PC-3 (cell line): ENCODE measurements around the gene ABHD11.

Experiments used
- CTCF ChIP-seq: fragments of 300-600 bp; sonication (generic); conservative IDR thresholded peaks from 2 replicates; pipeline ENCODE4 v1.5.1; 2017; ENCODE audit warnings: antibody characterized with exemption, low read depth, mild to moderate bottlenecking, low read length
- EZH2phosphoT487 ChIP-seq: fragments of 300-600 bp; sonication (generic); IDR thresholded peaks from 2 replicates; pipeline ENCODE4 v1.6.1; 2018; ENCODE audit warnings: mild to moderate bottlenecking, antibody characterized with exemption, low read length, borderline replicate concordance

DNA sequence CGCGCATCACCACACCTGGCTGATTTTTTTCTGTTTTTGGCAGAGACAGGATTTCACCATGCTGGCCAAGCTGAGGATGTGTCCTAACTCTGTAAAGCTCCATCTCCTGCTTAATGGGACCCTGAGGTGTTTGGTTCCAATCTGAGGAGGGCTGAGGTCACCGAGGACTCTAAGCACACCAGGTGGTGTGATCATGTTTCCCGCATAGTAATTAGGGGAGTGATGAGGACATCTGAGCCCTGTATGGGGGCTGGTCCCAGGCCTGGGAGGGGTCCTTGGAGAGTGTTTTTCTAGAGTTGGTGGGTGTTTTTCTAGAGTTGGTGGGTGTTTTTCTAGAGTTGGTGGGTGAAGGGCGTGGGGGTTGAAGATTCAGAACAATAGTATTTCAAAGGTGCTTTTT, 3.0 kb upstream of the ABHD11 start:
- TF ChIP-seq CTCF (no peak), EZH2phosphoT487 (no peak)
